GM19193 (cell line): ENCODE data around the gene SEMA4C.

Experiments
- POLR2A ChIP-seq: IDR thresholded peaks from 4 replicates; pipeline ENCODE4 v1.6.1; 2011; ENCODE audit not compliant: insufficient read depth, insufficient read length; ENCODE audit errors: extremely low read depth

Gene SEMA4C

DNA sequence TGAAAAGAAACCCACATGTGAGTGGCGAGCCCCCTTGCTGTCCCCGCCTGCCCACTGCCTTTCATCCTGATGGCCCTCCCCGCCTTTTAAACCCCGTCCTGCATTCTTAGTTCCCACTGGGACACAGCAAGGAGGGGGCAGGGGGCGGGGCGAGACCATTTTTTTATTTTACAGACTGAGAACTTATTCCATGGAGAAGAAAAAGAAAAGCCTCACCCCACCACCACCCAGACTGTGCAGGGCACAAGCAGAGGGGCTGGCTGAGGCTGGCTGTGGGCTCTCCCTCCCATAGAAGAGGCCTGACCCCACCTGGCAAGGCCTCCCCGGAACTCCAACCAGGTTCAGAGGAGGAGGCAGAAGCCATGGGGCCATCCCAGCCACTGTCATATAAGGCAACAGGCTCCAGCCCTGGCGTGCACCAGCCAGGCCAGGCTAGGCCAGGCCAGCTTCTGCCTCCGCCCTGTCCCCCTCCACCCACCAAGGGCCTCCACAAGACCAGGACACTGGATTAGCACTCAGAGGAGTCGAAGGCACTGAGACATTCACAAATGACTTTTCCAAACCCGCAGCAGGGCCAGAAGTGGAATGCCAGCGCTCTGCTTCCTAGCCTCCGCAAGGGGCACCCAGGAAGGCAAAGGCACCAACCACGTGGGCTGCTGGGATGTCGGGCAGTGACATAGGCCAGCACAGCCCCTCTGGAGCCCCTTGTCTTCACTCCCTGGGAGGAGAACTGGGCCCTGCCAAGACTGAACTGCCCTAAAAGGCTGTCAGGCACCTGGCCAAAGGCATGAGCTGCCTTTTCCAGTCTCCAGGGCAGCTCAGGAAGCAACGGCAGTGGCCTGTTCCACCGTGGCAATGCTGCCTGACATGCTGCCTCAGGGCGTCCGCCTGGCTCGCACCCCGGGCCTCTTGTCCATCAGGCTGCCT is 37.5 kb upstream of the SEMA4C start:
- TF ChIP-seq POLR2A = no peak

DNA sequence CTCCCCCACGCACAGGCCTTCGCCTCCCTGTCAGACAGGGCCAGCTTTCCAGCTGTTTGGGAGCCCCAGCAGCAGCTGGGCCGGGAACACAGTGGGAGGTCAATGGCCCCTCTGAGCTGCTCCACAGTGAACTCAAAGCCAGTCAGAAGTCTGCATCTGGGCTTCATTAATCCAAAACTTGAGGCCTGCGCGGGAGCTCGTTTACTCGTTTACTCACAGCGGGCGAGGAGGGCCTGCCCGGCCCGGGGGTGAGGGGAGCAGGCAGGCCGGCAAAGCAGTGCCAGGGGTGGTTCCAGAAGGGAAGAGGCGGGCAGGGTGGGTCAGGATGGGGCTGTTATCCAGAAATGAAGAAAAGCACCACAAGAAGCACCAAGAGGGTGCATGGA is 36.8 kb upstream of the SEMA4C start:
- no peak for TF ChIP-seq POLR2A

DNA sequence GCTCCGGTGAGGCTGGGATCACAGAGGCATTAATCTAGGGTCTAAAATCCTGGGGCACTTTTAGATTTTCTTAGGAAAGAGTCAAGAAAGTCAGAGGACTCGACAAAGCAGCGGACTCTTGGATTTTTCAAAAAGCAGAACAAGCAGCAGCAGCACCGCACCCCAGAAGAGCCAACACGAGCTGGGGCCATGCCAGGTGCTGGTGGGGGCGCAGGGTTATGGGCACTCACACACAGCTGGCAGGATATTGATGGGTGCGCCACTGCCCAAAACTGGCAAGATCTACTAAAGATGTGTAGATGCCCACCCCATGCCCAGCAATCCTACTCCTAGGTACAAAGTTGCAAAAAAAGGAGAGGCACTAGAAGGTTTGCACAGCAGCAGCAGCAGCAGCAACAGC is 33.9 kb upstream of the SEMA4C start:
- TF ChIP-seq POLR2A = no peak

DNA sequence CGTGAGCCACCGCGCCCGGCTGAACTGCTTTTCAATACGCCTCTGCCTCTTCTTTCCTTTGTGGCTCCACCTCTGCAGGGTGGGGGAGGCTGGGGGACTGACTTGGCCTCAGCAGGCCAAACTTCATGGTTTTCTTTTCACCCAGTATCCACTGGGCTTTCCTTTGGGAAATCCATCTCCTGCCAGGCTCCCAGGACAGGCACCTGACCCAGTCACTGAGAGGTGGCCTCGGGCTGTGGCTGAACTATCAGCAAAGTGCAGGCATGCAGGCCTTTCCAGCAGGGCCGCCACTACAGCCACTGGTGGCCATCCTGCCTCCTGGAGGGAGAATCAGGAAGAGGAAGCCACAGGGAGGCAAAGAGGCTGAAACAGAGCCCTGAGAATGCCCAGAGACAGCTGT is 33.4 kb upstream of the SEMA4C start:
- TF ChIP-seq POLR2A = no peak

DNA sequence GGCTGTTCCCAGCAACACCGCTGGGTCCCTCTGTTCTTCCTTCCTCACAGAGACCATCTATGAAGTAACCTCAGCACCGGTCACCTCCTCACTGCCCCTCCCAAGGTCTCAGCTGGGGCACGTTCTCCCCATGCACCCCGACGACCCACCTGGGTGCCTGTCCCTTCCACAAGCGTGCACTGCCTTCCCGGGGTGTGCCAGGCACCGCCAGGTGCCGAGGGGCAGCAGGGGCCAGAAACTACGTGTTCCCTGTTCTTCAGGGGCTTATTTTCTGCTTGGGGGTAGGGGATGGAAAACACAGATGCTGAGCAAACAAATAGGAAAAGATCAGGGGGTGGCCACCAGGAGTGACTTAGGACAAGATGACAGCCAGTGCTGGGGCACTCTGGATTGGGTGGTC is 30.4 kb upstream of the SEMA4C start:
- TF ChIP-seq POLR2A = no peak

DNA sequence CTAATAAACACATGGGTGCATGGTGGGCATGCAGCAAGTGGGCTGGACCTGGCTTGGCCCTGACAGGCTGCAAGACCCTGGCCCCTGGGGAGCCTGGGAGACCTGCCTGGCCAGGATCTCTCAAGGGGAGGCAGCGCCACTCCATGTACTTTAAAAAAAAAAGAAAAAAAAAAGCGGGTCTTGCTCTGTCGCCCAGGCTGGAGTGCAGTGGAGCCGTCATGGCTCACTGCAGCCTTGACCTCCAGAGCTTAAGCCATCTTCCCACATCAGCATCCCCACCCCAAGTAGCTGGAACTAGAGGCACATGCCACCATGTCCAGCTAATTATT is 29.5 kb upstream of the SEMA4C start:
- no peak for TF ChIP-seq POLR2A

DNA sequence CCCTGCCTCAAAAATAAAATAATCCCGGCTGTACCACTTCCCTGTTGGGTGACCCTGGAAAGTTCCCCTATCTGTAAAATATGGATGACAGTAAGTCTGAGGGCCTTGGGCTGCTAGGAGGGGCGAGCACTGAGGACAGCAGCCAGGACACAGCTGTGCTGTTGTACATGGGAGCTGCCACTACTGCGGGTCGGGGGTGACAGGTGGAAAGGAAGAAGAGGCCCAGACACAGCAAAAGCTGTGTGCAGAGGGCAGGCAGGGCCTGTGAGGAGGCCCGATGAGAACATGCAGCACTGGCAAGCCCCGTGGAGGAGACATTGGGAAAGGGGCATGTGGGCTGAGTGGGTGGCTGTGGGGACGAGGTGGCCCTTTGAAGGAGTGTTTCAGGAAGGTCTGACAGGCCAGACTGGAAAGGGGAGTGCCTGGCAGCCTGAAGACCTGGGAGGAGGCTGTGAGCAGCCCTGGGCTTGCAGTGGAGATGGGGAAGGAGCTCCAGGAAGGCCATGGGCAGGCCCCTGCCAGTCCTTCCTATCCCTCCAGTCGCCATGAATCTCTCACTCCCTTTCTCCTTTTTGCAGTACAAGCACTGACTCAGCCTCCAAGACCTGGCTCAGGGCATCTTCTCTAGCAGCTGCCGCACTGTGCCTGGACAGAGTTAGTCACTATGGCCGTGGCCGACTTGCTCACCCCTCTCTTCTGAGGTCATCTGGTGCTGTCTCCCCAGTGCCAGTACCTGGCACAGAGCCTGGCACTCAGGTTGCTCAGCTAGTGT is 28.9 kb upstream of the SEMA4C start:
- no peak for TF ChIP-seq POLR2A

DNA sequence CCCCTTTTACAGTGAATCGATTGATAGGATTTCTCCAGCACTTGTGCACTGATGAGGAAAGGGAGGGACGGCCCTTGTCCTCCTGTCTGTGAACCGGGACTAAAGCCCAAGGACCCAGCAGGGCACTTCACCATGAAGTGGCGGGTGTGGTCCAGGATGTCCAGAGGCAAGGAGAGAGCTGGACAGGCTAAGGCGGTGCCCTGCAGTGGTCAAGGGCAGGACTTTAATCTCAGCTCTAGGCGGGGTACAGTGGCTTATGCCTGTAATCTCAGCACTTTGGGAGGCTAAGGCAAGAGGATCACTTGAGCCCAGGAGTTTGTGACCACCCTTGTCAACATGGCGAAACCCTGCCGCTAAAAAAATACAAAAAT is 28.2 kb upstream of the SEMA4C start:
- TF ChIP-seq POLR2A = no peak

DNA sequence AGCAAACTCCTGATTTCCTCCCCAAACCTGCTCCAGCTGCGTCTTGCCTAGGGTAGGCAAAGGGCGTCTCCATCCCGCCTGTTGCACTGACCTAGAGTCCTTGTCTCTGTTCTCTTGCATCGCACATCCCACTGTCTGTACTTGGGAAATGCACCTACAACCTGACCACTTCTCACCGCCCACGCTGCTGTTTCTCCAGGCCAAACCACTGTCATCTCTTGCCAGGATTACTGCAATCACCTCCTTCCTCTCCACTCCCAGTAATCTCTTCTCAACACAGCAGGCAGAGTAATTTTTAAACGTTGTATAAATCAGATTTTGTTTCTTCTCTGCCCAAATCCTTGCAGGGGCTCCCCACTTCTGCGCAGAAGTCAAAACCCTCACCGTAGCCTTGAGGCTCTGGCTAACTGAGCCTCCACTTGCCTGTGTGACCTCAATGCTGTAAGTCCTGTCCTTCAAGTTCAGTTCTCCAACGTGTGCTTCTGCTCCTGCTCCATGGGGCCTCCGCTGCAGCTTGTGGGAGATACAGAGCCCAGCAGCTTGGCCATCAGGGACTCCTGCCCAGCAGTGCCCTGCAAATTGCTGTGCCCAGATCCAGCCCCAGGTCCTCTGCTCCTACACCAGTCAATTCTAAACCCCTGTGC is 27.7 kb upstream of the SEMA4C start:
- TF ChIP-seq POLR2A = no peak

DNA sequence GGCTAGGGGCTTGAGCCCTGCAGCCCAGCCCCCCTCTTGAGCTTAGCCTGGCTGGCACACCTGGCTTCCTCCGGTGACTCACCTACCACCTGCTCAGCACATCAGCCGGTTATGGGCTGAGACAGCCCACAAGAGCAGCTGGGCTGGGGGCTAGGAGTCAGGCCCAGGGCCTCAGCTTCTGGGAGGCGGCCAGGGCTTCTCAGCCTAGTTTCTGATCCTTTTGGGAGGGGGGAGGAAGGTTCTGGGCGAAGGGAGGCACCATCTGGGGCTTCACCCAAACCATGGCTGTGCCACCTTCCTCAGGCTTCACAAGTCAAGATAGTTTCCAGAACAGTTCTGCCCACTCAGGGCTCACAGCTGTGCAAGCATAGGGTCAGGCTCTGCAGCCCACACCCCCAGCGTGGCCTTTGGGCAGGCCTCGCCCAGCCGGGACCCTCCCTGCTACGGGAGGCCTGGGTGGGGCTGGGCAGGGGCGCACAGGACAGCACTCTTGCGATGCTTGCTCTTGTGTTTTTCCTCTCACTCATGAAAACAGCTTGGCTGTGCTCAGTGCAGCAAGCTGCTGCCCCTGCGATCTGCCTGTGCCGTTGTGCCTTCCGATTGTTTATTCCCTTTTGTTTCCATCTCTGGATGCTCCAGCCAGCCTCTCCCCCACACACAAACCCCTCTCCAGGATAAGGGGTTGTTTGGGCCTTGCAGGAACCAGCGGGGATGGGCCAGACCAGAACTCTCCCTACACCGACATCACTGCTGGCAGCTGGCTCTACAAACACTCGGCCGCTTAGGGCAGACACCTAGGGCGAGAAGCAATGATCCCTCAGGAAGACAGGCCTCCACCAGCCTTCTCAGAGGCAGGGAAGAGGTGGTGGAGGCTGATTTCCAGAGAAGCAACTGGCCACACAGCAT is 26.1 kb upstream of the SEMA4C start:
- no peak for TF ChIP-seq POLR2A

DNA sequence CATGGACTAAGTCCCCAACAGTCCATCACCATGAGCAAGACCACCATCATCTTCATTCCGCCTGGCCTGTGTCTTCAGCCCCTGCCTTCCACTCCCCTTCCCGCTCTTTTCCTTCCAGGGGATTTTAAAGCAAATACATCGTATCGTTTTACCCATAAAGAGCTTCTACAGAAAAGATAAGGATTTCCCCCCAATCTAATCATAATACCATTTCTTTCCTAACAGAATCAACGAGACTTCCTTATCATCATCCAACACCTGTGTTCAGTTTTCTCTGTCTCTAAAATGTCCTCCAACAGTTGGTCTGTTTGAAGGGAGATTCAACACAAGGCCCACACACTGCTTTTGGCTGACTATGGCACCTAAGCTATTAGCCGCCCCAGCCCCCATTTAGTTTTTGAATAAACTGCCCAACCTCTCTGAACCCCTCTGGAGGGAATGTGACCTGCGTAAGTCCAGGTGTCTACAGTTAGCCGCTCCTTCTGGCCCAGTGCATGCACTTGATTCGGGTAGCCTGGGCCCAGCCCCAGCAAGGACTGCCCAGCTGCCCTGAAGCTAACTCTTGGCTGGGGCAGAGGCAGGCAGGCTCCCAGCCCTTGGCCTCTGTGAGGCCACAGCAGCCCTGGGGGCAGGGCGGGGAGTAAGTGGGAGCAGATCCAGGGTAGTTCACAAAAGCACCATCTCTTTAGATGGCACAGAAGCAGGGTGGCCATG is 25.3 kb upstream of the SEMA4C start:
- TF ChIP-seq POLR2A = no peak

DNA sequence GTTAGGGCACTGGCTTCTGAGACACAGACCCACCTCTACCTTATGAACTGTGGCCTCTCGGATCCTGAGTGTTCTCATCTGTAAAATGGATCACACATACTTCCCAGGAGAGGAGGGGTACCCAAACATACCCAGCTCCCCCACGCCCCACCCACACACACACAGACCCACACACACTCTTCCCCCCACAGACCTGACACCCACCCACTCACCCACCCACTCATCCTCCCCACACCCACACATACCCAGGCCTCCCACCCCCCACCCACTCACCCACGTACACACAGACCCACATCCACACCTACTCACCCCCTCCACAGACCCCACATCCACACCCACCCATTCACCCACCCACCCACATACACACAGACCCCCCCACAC is 24.3 kb upstream of the SEMA4C start:
- no peak for TF ChIP-seq POLR2A

DNA sequence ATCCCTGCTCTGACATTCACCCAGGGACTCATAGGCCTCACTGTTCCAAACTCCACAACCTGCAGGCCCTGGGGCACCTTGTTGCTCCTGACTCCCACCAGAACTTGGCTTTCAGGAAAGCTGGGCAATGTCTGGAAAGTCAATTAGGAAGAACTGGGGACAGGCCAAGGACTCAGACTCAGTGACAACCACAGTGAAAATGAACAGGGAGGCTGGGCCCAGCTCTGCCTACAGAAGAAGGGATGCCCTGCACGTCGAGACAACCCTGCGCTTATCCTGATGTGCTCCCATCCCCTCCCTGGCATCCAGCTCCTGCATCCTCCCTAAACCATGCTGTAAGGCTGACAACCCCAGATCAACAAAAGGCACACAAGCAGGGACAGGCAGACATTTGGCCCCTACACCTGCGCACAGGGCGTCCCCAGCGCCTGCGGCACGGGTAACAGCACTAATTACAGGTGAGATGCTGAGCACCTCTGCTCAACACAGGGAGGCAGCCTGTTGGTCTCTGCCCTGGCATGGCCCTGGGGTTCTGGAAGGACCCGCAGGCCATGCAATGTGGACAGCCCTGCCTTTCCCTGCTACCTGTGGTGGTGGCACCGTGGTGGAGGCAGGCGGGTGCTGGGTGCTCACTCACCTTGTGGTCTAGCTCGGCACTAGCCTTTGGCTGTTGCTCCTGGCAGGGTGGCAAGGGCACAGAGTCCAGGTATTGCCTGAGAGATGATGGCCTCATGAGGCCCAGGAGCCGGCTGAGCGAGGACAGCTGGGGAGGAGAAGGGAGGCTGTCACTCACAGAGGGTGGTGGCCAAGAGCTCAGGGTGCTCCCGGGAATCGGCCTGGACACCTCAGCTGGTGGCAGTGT is 23.6 kb upstream of the SEMA4C start:
- TF ChIP-seq POLR2A = no peak
